Naive thymus-derived CD4-positive, alpha-beta T cell (primary cell): Measurements from ENCODE around the gene EMILIN1. TPM values are rescaled to one million over a fixed set of nuclear protein-coding genes. Genes with fewer than 3 reads are reported as not detected.
"Not testable (repeated sequence)": the region's sequence is repeated elsewhere in the genome, so short reads cannot be mapped to it uniquely, and the experiment has no call there.

Source experiments
- ATAC-seq: fragments of 150-1000 bp; cut with Tn5 transposase; 2 replicates; pipeline ENCODE4 v1.10.0; 2021; ENCODE audit warnings: mild to moderate bottlenecking, moderate library complexity
- CTCF ChIA-PET: fragments of 350-600 bp; sonication (Branson Sonifier 250); formaldehyde crosslinking; loops from one replicate; lab custom pipeline; 2021; ENCODE audit warnings: antibody characterized with exemption; lab: Charles Lee
- POLR2A ChIA-PET: fragments of 350-600 bp; sonication (Branson Sonifier 250); formaldehyde crosslinking; loops from one replicate; lab custom pipeline; 2021; ENCODE audit warnings: antibody characterized with exemption, inconsistent platforms; lab: Charles Lee
- DNase-seq, 9 donors: peaks; one replicate each; pipeline versions ENCODE4 v3.0.0 to v3.0.0-alpha.2; 2020 to 2022; ENCODE audit warnings: mixed read lengths in 1 of 9
- H3K27ac ChIP-seq: one replicate; pipeline ENCODE4 v1.7.0; 2013; ENCODE audit warnings: mild to moderate bottlenecking, low read depth, low read length, moderate library complexity
- H3K27me3 ChIP-seq, 2 donors: one replicate each; pipeline ENCODE4 v1.7.0; 2013; ENCODE audit warnings: low read length in 2 of 2, mild to moderate bottlenecking in 2 of 2, moderate library complexity in 2 of 2; ENCODE audit not compliant: control insufficient read depth in 2 of 2, insufficient read depth in 2 of 2
- H3K36me3 ChIP-seq, 3 experiments: 1 replicate in 2 of 3; 2 replicates in 1 of 3; pipeline ENCODE4 v1.7.0; 2013; ENCODE audit warnings: low read length in 3 of 3, mild to moderate bottlenecking in 3 of 3, moderate library complexity in 1 of 3; ENCODE audit not compliant: insufficient read depth in 3 of 3, control insufficient read depth in 2 of 3
- H3K4me1 ChIP-seq, 2 donors: one replicate each; pipeline ENCODE4 v1.7.0; 2013; ENCODE audit warnings: low read length in 2 of 2, mild to moderate bottlenecking in 2 of 2, moderate library complexity in 1 of 2; ENCODE audit not compliant: control insufficient read depth in 2 of 2, insufficient read depth in 2 of 2
- H3K4me3 ChIP-seq: 2 replicates; pipeline ENCODE4 v1.7.0; 2013; ENCODE audit warnings: mild to moderate bottlenecking, low read length
- H3K9me3 ChIP-seq, 3 experiments: 1 replicate in 2 of 3; 2 replicates in 1 of 3; pipeline ENCODE4 v1.7.0; 2013; ENCODE audit warnings: low read length in 3 of 3; ENCODE audit not compliant: control insufficient read depth in 2 of 3
- H3K27ac Mint-ChIP-seq, 9 donors: one replicate each; pipeline ENCODE4 v1.8.0; 2020 to 2022; ENCODE audit warnings: mixed read lengths in 9 of 9, mild to moderate bottlenecking in 8 of 9, moderate library complexity in 5 of 9, inconsistent platforms in 2 of 9
- H3K27me3 Mint-ChIP-seq, 5 donors: one replicate each; pipeline ENCODE4 v1.8.0; 2021 to 2022; ENCODE audit warnings: mixed read lengths in 5 of 5, mild to moderate bottlenecking in 1 of 5
- H3K36me3 Mint-ChIP-seq, 5 donors: one replicate each; pipeline ENCODE4 v1.8.0; 2020 to 2022; ENCODE audit warnings: mixed read lengths in 5 of 5, mild to moderate bottlenecking in 3 of 5, inconsistent platforms in 1 of 5
- H3K4me1 Mint-ChIP-seq, 7 donors: one replicate each; pipeline ENCODE4 v1.8.0; 2020 to 2022; ENCODE audit warnings: mixed read lengths in 7 of 7, mild to moderate bottlenecking in 3 of 7, inconsistent platforms in 1 of 7
- H3K4me3 Mint-ChIP-seq, 10 donors: one replicate each; pipeline ENCODE4 v1.8.0; 2020 to 2022; ENCODE audit warnings: mild to moderate bottlenecking in 10 of 10, mixed read lengths in 10 of 10, moderate library complexity in 6 of 10, inconsistent platforms in 2 of 10
- H3K9me3 Mint-ChIP-seq, 11 donors: one replicate each; pipeline ENCODE4 v1.8.0; 2020 to 2022; ENCODE audit warnings: mixed read lengths in 11 of 11, mild to moderate bottlenecking in 4 of 11, inconsistent platforms in 1 of 11, moderate library complexity in 1 of 11
- intact Hi-C, 2 donors: fragments of 100-400 bp; cut with micrococcal nuclease; formaldehyde crosslinking; loops; one replicate each; pipeline ENCODE4 v1.15.1; 2023
- polyA plus RNA-seq, 2 donors: library from polyadenylated mRNA; unstranded; fragments of 300-500 nt; fragmentation: Illumina TruSeq; gene quantifications; one replicate each; pipeline ENCODE4 v1.2.3, GENCODE V29; 2021
- total RNA-seq, 6 experiments: library from RNA in 5 of 6; stranded (reverse) in 5 of 6; gene quantifications; 1 replicate in 5 of 6; 2 replicates in 1 of 6; pipeline ENCODE4 v1.2.3 and lab custom pipeline; 2021 to 2026

Gene EMILIN1
- total and polyA plus RNA-seq, 7 experiments from 2014 or later, result 0.35 to 1.4 (median 0.73) TPM

DNA sequence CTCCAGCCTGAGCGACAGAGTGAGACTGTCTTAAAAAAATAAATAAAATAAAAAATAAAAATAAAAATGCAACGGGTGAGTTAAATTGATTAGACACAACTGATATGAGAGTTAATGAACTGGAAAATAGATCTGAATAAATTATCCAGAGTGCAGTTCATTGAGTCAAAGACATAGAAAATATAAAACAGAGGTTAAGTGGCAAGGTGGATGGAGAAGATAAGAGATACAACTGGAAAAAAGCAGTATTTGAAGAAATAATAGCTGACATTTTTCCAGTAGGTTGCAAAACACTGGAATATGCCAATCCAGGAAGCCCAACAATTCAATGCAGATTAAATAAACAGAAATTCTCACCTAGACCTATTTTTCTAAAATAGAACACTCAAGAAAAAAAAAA is 29.8 kb downstream of the EMILIN1 start:
- Mint-ChIP-seq H3K4me1 (no peaks in the 10 kb centered on the region), H3K27me3 (peaks cover 0 to 21% (median 4%) of the 10 kb centered on the region in 5 donors), H3K36me3 (no peaks in the 10 kb centered on the region), H3K4me3 (no peak overlapping the region), H3K27ac (no peak overlapping the region), H3K9me3 (no peaks in the 10 kb centered on the region)
- CTCF ChIA-PET, result interaction anchor here (0.8 to 1.0 kb wide), 2 partner anchors 9 to 171 kb away, joined by 4 read pairs; no protein-coding TSS in a partner anchor
- no peaks in the 10 kb centered on the region for H3K27me3 ChIP-seq
- no peaks in the 10 kb centered on the region for H3K36me3 ChIP-seq
- no peak overlapping the region for H3K27ac ChIP-seq
- intact Hi-C loops, result no loop called here
- no peaks in the 10 kb centered on the region for H3K9me3 ChIP-seq
- H3K4me1 ChIP-seq, result no peaks in the 10 kb centered on the region
- ATAC-seq (no peak), DNase-seq (no peak)
- H3K4me3 ChIP-seq, result no peak overlapping the region
- POLR2A ChIA-PET, result interaction anchor here (0.7 kb wide), 2 partner anchors 31 to 172 kb away, joined by 3 read pairs; no protein-coding TSS in a partner anchor

- H3K4me1 Mint-ChIP-seq, result no peaks in the 10 kb centered on the region
- ATAC-seq (no peak), DNase-seq (no peak)
- Histone ChIP-seq H3K4me1 (no peaks in the 10 kb centered on the region), H3K27me3 (no peaks in the 10 kb centered on the region), H3K9me3 (no peaks in the 10 kb centered on the region), H3K36me3 (no peaks in the 10 kb centered on the region), H3K27ac (no peak overlapping the region), H3K4me3 (no peak overlapping the region)
- no peaks in the 10 kb centered on the region for H3K36me3 Mint-ChIP-seq
- H3K4me3 Mint-ChIP-seq, result no peak overlapping the region
- POLR2A ChIA-PET, result interaction anchor here (0.7 kb wide), 2 partner anchors 32 to 171 kb away, joined by 3 read pairs; no protein-coding TSS in a partner anchor
- H3K27ac Mint-ChIP-seq, result no peak overlapping the region
- peaks cover 0 to 19% (median 4%) of the 10 kb centered on the region in 5 donors for H3K27me3 Mint-ChIP-seq
- H3K9me3 Mint-ChIP-seq, result no peaks in the 10 kb centered on the region
- intact Hi-C loops, result no loop called here
- CTCF ChIA-PET, result interaction anchor here (0.8 kb wide), 1 partner anchor 170 kb away, joined by 4 read pairs; no protein-coding TSS in a partner anchor
Observed at GRCh38 chr2:27109083-27109482, 30.7 kb downstream of the EMILIN1 start.

DNA sequence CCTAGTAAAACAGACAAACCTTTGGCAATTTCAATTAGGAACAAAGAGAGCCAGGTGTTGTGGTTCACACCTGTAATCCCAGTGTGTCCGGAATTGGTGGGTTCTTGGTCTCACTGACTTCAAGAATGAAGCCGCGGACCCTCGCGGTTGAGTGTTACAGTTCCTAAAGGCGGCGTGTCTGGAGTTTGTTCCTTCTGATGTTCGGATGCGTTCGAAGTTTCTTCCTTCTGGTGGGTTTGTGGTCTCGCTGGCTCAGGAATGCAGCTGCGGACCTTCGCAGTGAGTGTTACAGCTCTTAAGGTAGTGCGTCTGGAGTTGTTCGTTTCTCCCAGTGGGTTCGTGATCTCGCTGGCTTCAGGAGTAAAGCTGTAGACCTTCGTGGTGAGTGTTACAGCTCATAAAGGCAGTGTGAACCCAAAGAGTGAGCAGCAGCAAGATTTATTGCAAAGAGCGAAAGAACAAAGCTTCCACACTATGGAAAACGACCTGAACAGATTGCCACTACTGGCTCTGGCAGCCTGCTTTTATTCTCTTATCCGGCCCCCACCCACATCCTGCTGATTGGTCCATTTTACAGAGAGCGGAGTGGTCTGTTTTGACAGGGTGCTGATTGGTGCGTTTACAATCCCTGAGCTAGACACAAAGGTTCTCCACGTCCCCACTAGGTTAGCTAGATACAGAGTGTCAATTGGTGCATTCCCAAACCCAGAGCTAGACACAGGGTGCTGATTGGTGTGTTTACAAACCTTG is 32.4 kb downstream of the EMILIN1 start:
- H3K4me1 Mint-ChIP-seq, CTCF ChIA-PET, H3K36me3 Mint-ChIP-seq, H3K27ac ChIP-seq, H3K27me3 ChIP-seq, ATAC-seq, H3K4me1 ChIP-seq, H3K9me3 ChIP-seq, H3K27ac Mint-ChIP-seq, H3K9me3 Mint-ChIP-seq, POLR2A ChIA-PET, DNase-seq, intact Hi-C loops, H3K36me3 ChIP-seq, H3K4me3 Mint-ChIP-seq, H3K4me3 ChIP-seq: not testable (repeated sequence)
- peaks cover 0 to 24% (median 4%) of the 10 kb centered on the region in 5 donors for H3K27me3 Mint-ChIP-seq

DNA sequence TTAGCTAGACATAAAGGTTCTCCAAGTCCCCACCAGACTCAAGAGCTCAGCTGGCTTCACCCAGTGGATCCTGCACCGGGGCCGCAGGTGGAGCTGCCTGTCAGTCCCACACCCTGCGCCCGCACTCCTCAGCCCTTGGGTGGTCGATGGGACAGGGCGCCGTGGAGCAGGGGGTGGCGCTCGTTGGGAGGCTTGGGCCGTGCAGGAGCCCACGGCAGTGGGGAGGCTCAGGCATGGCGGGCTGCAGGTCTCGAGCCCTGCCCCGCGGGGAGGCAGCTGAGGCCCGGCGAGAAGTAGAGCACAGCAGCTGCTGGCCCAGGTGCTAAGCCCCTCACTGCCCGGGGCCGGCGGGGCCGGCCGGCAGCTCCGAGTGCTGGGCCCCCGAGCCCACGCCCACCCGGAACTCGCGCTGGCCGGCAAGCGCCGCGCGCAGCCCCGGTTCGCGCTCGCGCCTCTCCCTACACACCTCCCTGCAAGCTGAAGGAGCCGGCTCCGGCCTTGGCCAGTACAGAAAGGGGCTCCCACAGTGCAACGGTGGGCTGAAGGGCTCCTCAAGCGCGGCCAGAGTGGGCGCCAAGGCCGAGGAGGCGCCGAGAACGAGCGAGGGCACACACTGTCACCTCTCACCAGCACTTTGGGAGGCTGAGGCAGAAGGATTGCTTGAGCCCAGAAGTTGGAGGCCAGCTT is 33.1 kb downstream of the EMILIN1 start:
- ATAC-seq, H3K27ac Mint-ChIP-seq, POLR2A ChIA-PET, H3K36me3 ChIP-seq, H3K36me3 Mint-ChIP-seq, H3K4me3 ChIP-seq, H3K4me1 ChIP-seq, H3K9me3 ChIP-seq, intact Hi-C loops, H3K27ac ChIP-seq, H3K4me1 Mint-ChIP-seq, DNase-seq, H3K9me3 Mint-ChIP-seq, H3K4me3 Mint-ChIP-seq, CTCF ChIA-PET, H3K27me3 ChIP-seq: not testable (repeated sequence)
- peaks cover 0 to 24% (median 4%) of the 10 kb centered on the region in 5 donors for H3K27me3 Mint-ChIP-seq

- peaks cover 0 to 11% (median 8%) of the 10 kb centered on the region in 7 donors for H3K4me1 Mint-ChIP-seq
- no peaks in the 10 kb centered on the region for H3K9me3 ChIP-seq
- no peak overlapping the region for H3K4me3 Mint-ChIP-seq
- H3K36me3 Mint-ChIP-seq, result peaks cover 0 to 4% (median 0%) of the 10 kb centered on the region in 5 donors
- H3K27ac Mint-ChIP-seq, result peak overlapping the region in 1 of 9 donors; percentile 26
- ATAC-seq (no peak), DNase-seq (no peak)
- peaks cover 0 to 3% of the 10 kb centered on the region in 2 donors for H3K27me3 ChIP-seq
- intact Hi-C loops, result no loop called here
- H3K4me1 ChIP-seq, result peaks cover 0 to 10% of the 10 kb centered on the region in 2 donors
- ChIA-PET POLR2A (no interaction called here), CTCF (interaction anchor here (0.7 kb wide), 1 partner anchor 34 kb away, joined by 5 read pairs; no protein-coding TSS in a partner anchor)
- no peak overlapping the region for H3K27ac ChIP-seq
- no peak overlapping the region for H3K4me3 ChIP-seq
- H3K36me3 ChIP-seq, result no peaks in the 10 kb centered on the region
- peaks cover 12 to 33% (median 23%) of the 10 kb centered on the region in 5 donors for H3K27me3 Mint-ChIP-seq
- H3K9me3 Mint-ChIP-seq, result peaks cover 0 to 3% (median 0%) of the 10 kb centered on the region in 11 donors
Observed at GRCh38 chr2:27115519-27115918, 37.1 kb downstream of the EMILIN1 start.

DNA sequence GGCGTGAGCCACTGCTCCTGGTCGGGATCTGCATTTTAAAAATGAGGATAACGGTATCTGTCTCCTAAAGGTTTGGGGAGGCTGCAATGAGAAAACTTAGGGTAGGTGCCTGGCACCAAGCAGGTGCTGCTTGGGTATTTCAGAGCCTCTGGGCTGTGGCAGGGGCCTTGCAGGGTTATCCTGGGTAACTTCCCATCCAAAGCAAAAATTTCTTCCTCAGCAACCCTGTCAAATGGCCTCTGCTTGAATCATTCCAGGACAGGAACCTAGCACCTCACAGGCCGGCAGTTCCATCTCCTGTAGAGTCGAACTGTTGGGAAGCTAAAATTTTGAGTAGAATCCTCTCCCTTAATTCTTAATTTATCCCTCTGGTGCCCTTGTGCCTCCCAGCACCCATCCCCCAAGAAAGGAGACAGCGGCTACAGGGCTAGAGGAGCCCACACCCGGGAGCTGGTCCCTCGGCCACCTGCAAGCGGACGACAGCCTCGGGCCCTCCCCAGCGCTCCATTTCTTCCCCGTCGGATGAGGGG is 39.6 kb downstream of the EMILIN1 start:
- peaks cover 4 to 10% of the 10 kb centered on the region in 2 donors for H3K4me1 ChIP-seq
- no peaks in the 10 kb centered on the region for H3K9me3 ChIP-seq
- no peak overlapping the region for H3K4me3 ChIP-seq
- peaks cover 6 to 22% (median 16%) of the 10 kb centered on the region in 7 donors for H3K4me1 Mint-ChIP-seq
- DNase-seq (no peak), ATAC-seq (no peak)
- H3K27ac Mint-ChIP-seq, result no peak overlapping the region
- peak overlapping the region in 8 of 10 donors; percentile 16 to 83 (median 39) for H3K4me3 Mint-ChIP-seq
- peaks cover 0 to 4% (median 0%) of the 10 kb centered on the region in 5 donors for H3K36me3 Mint-ChIP-seq
- ChIA-PET CTCF (no interaction called here), POLR2A (no interaction called here)
- H3K9me3 Mint-ChIP-seq, result peaks cover 0 to 3% (median 0%) of the 10 kb centered on the region in 11 donors
- intact Hi-C loops, result no loop called here
- H3K27me3 Mint-ChIP-seq, result peaks cover 12 to 54% (median 23%) of the 10 kb centered on the region in 5 donors
- no peaks in the 10 kb centered on the region for H3K36me3 ChIP-seq
- no peak overlapping the region for H3K27ac ChIP-seq
- peaks cover 0 to 3% of the 10 kb centered on the region in 2 donors for H3K27me3 ChIP-seq
